GM12878 (cell line): ENCODE data around the gene RIPPLY2. TPM values are rescaled to one million over a fixed set of nuclear protein-coding genes. Genes with fewer than 3 reads are reported as not detected.

Source experiments
- ATAC-seq: fragments of 200-7000 bp; cut with Tn5 transposase; 3 replicates; pipeline ENCODE4 v1.9.1; 2020; ENCODE audit warnings: mild to moderate bottlenecking, moderate library complexity
- BruUV-seq: library from RNA; stranded (reverse); fragments of 400-500 nt; replicated peaks from 2 replicates; lab custom pipeline; 2021; lab: Mats Ljungman, UMichigan
- CTCF ChIA-PET: fragments of 300-600 bp; sonication (Branson Sonifier 250); formaldehyde crosslinking; extraction: SDS; loops from one replicate; lab custom pipeline; 2021; ENCODE audit warnings: inconsistent platforms; lab: Yijun Ruan, JAX
- POLR2A ChIA-PET: fragments of 350-600 bp; formaldehyde crosslinking; extraction: SDS; loops from one replicate; lab custom pipeline; 2021; ENCODE audit warnings: inconsistent platforms; lab: Charles Lee
- RAD21 ChIA-PET: fragments of 300-600 bp; sonication (Branson Sonifier 250); formaldehyde crosslinking; loops from one replicate; lab custom pipeline; 2023; ENCODE audit warnings: antibody characterized with exemption; ENCODE audit not compliant: unreplicated experiment; lab: Charles Lee
- SMC1A ChIA-PET: fragments of 300-600 bp; sonication (Branson Sonifier 250); formaldehyde crosslinking; loops from one replicate; lab custom pipeline; 2023; ENCODE audit not compliant: unreplicated experiment, uncharacterized antibody; lab: Charles Lee
- DNase-seq: peaks from one replicate; pipeline ENCODE4 v3.0.0-alpha.2; 2011; ENCODE audit warnings: low read depth, low spot score
- FAIRE-seq: peaks from 3 replicates; lab custom pipeline; 2011; peaks lifted over from hg19 to GRCh38; lab: Jason Lieb, UNC
- H2AFZ ChIP-seq: 2 replicates; pipeline ENCODE4 v1.6.0; 2011; ENCODE audit warnings: low read depth, low read length, control low read depth; ENCODE audit not compliant: control insufficient read depth
- H3K27ac ChIP-seq: 2 replicates; pipeline ENCODE4 v1.5.1; 2011; ENCODE audit warnings: control low read depth; ENCODE audit not compliant: control insufficient read depth, insufficient read depth
- H3K27me3 ChIP-seq, 2 experiments: replicated peaks in 1 of 2; 2 replicates each; pipeline versions ENCODE4 v1.6.0 to v1.6.1; 2011; ENCODE audit warnings: low read length in 1 of 2; ENCODE audit not compliant: control insufficient read depth in 2 of 2, insufficient read depth in 2 of 2
- H3K36me3 ChIP-seq, 2 experiments: 2 replicates each; pipeline ENCODE4 v1.5.1; 2011; ENCODE audit warnings: low read length in 1 of 2; ENCODE audit not compliant: control insufficient read depth in 2 of 2, insufficient read depth in 2 of 2
- H3K4me1 ChIP-seq: 2 replicates; pipeline ENCODE4 v1.6.1; 2011; ENCODE audit warnings: mild to moderate bottlenecking, low read length, moderate library complexity, mixed read lengths; ENCODE audit not compliant: control insufficient read depth, insufficient read depth
- H3K4me2 ChIP-seq: 2 replicates; pipeline ENCODE4 v1.6.0; 2011; ENCODE audit warnings: control low read depth; ENCODE audit not compliant: control insufficient read depth, insufficient read depth
- H3K4me3 ChIP-seq: fragments of 200-600 bp; sonication (generic); 2 replicates; pipeline ENCODE4 v1.5.1; 2016
- H3K79me2 ChIP-seq: 2 replicates; pipeline ENCODE4 v1.6.0; 2011; ENCODE audit warnings: low read length; ENCODE audit not compliant: control insufficient read depth, insufficient read depth
- H3K9ac ChIP-seq: 2 replicates; pipeline ENCODE4 v1.8.0; 2011; ENCODE audit warnings: low read length, control low read depth, mixed read lengths; ENCODE audit not compliant: control insufficient read depth, insufficient read depth
- H3K9me3 ChIP-seq: replicated peaks from 3 replicates; pipeline ENCODE4 v1.5.1; 2011; ENCODE audit warnings: mild to moderate bottlenecking, low read length; ENCODE audit not compliant: control insufficient read depth, insufficient read depth
- H4K20me1 ChIP-seq: 2 replicates; pipeline ENCODE4 v1.6.0; 2011; ENCODE audit not compliant: control insufficient read depth, insufficient read depth
- CEBPB ChIP-seq, 2 experiments: fragments of 150-350 bp in 1 of 2; IDR thresholded peaks; 2 replicates each; pipeline ENCODE4 v1.6.1; 2012 to 2014; ENCODE audit warnings: low read depth in 2 of 2, low read length in 2 of 2, borderline replicate concordance in 1 of 2, inconsistent platforms in 1 of 2
- FOS ChIP-seq: IDR thresholded peaks from 3 replicates; pipeline ENCODE4 v1.6.1; 2011; ENCODE audit warnings: borderline replicate concordance; ENCODE audit not compliant: insufficient read length; ENCODE audit errors: extremely low read depth
- FOXK2 ChIP-seq: fragments of 450-650 bp; IDR thresholded peaks from 2 replicates; pipeline ENCODE4 v1.6.1; 2017; ENCODE audit warnings: mild to moderate bottlenecking, moderate library complexity
- FOXM1 ChIP-seq: IDR thresholded peaks from 2 replicates; pipeline ENCODE4 v1.6.1; 2012; ENCODE audit warnings: low read depth, mild to moderate bottlenecking, inconsistent platforms, low read length, moderate library complexity
- MEF2A ChIP-seq: IDR thresholded peaks from 2 replicates; pipeline ENCODE4 v1.6.1; 2011; ENCODE audit warnings: low read depth, mild to moderate bottlenecking, low read length, moderate library complexity; ENCODE audit not compliant: insufficient read depth
- NBN ChIP-seq: fragments of 450-650 bp; IDR thresholded peaks from 2 replicates; pipeline ENCODE4 v1.6.1; 2016
- NFXL1 ChIP-seq: fragments of 450-650 bp; IDR thresholded peaks from 2 replicates; pipeline ENCODE4 v1.6.1; 2017; ENCODE audit warnings: antibody characterized with exemption, mild to moderate bottlenecking, borderline replicate concordance
- NR2C2 ChIP-seq: IDR thresholded peaks from 2 replicates; pipeline ENCODE4 v1.6.1; 2011; ENCODE audit warnings: borderline replicate concordance, low read depth; ENCODE audit not compliant: control insufficient read depth, insufficient read length
- POLR2AphosphoS2 ChIP-seq: IDR thresholded peaks from 2 replicates; pipeline ENCODE4 v1.6.1; 2011; ENCODE audit warnings: low read depth, mild to moderate bottlenecking, low read length, improper control_type of control experiment, moderate library complexity
- POLR2AphosphoS5 ChIP-seq: IDR thresholded peaks from 2 replicates; pipeline ENCODE4 v1.6.1; 2011; ENCODE audit warnings: mild to moderate bottlenecking, low read length, inconsistent platforms
- TBL1XR1 ChIP-seq: IDR thresholded peaks from 2 replicates; pipeline ENCODE4 v1.6.1; 2012; ENCODE audit warnings: low read depth, low read length, improper control_type of control experiment
- WGBS: methylation state at CpG from one replicate; pipeline ENCODE4 v1.1.6; 2016; ENCODE audit warnings: low lambda C conversion rate; ENCODE audit not compliant: insufficient replicate concordance, insufficient coverage; ENCODE audit errors: missing lambda C conversion rate; 5-methylcytosine and 5-hydroxymethylcytosine counted together
- in situ Hi-C: fragments of 300-500 bp; cut with MboI; formaldehyde crosslinking; loops from 9 replicates; pipeline ENCODE4 v1.14.3; 2018; ENCODE audit warnings: mixed read lengths
- intact Hi-C: fragments of 100-400 bp; cut with micrococcal nuclease; formaldehyde crosslinking; loops from one replicate; pipeline ENCODE4 v1.14.2; 2022; ENCODE audit not compliant: unreplicated experiment
- polyA plus RNA-seq, 11 experiments: library from polyadenylated mRNA; depleted of rRNA in 4 of 11; unstranded in 6 of 11; stranded (reverse) in 5 of 11; fragments of >200 nt; fragmentation: Nextera tagmentation in 4 of 11; fragmentation: Illumina TruSeq in 1 of 11; extraction: Ambion mirVana in 4 of 11; extraction: Trizol in 1 of 11; gene quantifications; 1 replicate in 1 of 11; 2 replicates in 10 of 11; pipeline versions ENCODE4 v1.2.1 to v1.2.3, GENCODE V29; 2011 to 2016; ENCODE audit warnings: inconsistent platforms in 2 of 11, missing spikeins in 2 of 11, low read depth in 1 of 11
- total RNA-seq, 4 experiments: library from RNA; depleted of rRNA in 3 of 4; stranded (reverse); fragments of >200 nt in 3 of 4; fragmentation: Illumina TruSeq in 1 of 4; extraction: Trizol in 1 of 4; gene quantifications; 2 replicates each; pipeline versions ENCODE4 v1.2.1 to v1.2.3, GENCODE V29; 2013 to 2021
- TF ChIP-seq, protein P1 (sequence below): fragments of 450-650 bp; IDR thresholded peaks from 2 replicates; pipeline ENCODE4 v1.6.1; 2016; ENCODE audit warnings: mild to moderate bottlenecking, moderate library complexity, borderline replicate concordance
- TF ChIP-seq, protein P2 (sequence below): IDR thresholded peaks from 2 replicates; pipeline ENCODE4 v1.6.1; 2011; ENCODE audit warnings: low read depth, low read length, improper control_type of control experiment, borderline replicate concordance
- TF ChIP-seq, protein P3 (sequence below): IDR thresholded peaks from 2 replicates; pipeline ENCODE4 v1.6.1; 2012; ENCODE audit warnings: low read depth, low read length, improper control_type of control experiment

RIPPLY2 gene
- total and polyA plus RNA-seq, 10 of the 15 experiments (the other 5 are each of a cell fraction or from before 2014, with no cell fraction given): 0.09 to 0.51 (median 0.17) TPM; not detected in 7

DNA sequence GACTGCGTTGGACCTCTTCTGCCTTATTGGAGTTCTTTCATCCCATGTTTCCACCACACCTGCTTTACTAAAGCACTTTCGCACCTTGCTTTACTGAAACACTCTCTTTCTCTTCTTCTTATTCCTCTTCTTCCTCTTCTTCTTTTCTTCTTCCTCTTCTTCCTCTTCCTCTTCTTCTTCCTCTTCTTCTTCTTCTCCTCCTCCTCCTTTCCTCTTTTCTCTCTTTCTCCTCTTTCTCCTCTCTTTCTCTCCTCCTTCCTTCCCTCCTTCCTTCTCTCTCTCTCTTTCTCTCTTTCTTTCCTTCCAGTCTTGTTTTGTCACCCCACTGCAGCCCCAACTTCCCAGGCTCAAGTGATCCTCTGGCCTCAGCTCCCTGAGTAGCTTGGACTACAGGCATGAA lies 4.0 kb upstream of the RIPPLY2 start:
- CTCF ChIA-PET: no interaction called here

More for the DNA sequence above, 4.0 kb upstream of the RIPPLY2 start:
- Histone ChIP-seq H3K79me2 (no peaks in the 10 kb centered on the region), H3K36me3 (no peaks in the 10 kb centered on the region), H3K9me3 (no peaks in the 10 kb centered on the region), H3K4me2 (no peak overlapping the region), H3K27ac (no peak overlapping the region), H4K20me1 (no peaks in the 10 kb centered on the region), H3K9ac (no peak overlapping the region), H3K27me3 (peaks cover 6 to 9% of the 10 kb centered on the region in 2 experiments; a peak in 2 of 4 replicates), H2AFZ (no peak overlapping the region), H3K4me3 (no peak overlapping the region), H3K4me1 (no peaks in the 10 kb centered on the region; the same call in 1 of the 2 replicates)
- ChIA-PET SMC1A (interaction anchor here (0.7 to 1.3 kb wide), 3 partner anchors 10 to 154 kb away, joined by 3 to 4 read pairs (median 4); partner anchors contain the start of gene CYB5R4), RAD21 (no interaction called here), POLR2A (no interaction called here)
- FAIRE-seq: no peak
- intact Hi-C loops: loop anchor here (5.0 kb wide), 1 partner anchor 77 kb away; no protein-coding TSS in a partner anchor
- DNase-seq: no peak
- WGBS: 69% methylated on average over 2 of the region's 2 CpGs
- BruUV-seq: no TSS peak
- in situ Hi-C loops: no loop called here
- no peak for ATAC-seq
- TF ChIP-seq MEF2A (no peak), CEBPB (IDR thresholded peaks at IDR 0.05; ENCODE audit: borderline replicate concordance in 1 of 2, low read depth in 2 of 2, low read length in 2 of 2) (no peak), FOXM1 (no peak), NFXL1 (no peak), FOS (no peak), POLR2AphosphoS2 (no peak), NR2C2 (no peak), NBN (no peak), TBL1XR1 (no peak), POLR2AphosphoS5 (no peak), FOXK2 (no peak)
- TF ChIP-seq, protein P1, sequence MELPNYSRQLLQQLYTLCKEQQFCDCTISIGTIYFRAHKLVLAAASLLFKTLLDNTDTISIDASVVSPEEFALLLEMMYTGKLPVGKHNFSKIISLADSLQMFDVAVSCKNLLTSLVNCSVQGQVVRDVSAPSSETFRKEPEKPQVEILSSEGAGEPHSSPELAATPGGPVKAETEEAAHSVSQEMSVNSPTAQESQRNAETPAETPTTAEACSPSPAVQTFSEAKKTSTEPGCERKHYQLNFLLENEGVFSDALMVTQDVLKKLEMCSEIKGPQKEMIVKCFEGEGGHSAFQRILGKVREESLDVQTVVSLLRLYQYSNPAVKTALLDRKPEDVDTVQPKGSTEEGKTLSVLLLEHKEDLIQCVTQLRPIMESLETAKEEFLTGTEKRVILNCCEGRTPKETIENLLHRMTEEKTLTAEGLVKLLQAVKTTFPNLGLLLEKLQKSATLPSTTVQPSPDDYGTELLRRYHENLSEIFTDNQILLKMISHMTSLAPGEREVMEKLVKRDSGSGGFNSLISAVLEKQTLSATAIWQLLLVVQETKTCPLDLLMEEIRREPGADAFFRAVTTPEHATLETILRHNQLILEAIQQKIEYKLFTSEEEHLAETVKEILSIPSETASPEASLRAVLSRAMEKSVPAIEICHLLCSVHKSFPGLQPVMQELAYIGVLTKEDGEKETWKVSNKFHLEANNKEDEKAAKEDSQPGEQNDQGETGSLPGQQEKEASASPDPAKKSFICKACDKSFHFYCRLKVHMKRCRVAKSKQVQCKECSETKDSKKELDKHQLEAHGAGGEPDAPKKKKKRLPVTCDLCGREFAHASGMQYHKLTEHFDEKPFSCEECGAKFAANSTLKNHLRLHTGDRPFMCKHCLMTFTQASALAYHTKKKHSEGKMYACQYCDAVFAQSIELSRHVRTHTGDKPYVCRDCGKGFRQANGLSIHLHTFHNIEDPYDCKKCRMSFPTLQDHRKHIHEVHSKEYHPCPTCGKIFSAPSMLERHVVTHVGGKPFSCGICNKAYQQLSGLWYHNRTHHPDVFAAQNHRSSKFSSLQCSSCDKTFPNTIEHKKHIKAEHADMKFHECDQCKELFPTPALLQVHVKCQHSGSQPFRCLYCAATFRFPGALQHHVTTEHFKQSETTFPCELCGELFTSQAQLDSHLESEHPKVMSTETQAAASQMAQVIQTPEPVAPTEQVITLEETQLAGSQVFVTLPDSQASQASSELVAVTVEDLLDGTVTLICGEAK: no peak
- TF ChIP-seq, protein P2, sequence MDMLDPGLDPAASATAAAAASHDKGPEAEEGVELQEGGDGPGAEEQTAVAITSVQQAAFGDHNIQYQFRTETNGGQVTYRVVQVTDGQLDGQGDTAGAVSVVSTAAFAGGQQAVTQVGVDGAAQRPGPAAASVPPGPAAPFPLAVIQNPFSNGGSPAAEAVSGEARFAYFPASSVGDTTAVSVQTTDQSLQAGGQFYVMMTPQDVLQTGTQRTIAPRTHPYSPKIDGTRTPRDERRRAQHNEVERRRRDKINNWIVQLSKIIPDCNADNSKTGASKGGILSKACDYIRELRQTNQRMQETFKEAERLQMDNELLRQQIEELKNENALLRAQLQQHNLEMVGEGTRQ: no peak
- TF ChIP-seq, protein P3, sequence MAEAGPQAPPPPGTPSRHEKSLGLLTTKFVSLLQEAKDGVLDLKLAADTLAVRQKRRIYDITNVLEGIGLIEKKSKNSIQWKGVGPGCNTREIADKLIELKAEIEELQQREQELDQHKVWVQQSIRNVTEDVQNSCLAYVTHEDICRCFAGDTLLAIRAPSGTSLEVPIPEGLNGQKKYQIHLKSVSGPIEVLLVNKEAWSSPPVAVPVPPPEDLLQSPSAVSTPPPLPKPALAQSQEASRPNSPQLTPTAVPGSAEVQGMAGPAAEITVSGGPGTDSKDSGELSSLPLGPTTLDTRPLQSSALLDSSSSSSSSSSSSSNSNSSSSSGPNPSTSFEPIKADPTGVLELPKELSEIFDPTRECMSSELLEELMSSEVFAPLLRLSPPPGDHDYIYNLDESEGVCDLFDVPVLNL: no peak
